OCI-LY1 (cell line): ENCODE results near the gene CREG1.

ENCODE experiments used
- H2AFZ ChIP-seq: fragments of 200-600 bp; sonication (generic), shearing (Covaris generic); 2 replicates; pipeline ENCODE4 v1.6.0; 2014; ENCODE audit warnings: antibody characterized with exemption, mild to moderate bottlenecking, low read length
- H3F3A ChIP-seq: fragments of 200-600 bp; sonication (generic), shearing (Covaris generic); 2 replicates; pipeline ENCODE4 v1.6.0; 2014; ENCODE audit warnings: mild to moderate bottlenecking, antibody characterized with exemption, low read length, moderate library complexity; ENCODE audit not compliant: insufficient read depth
- H3K27ac ChIP-seq: fragments of 200-600 bp; sonication (generic); 2 replicates; pipeline ENCODE4 v1.5.1; 2014; ENCODE audit warnings: low read length, mixed run types, mild to moderate bottlenecking, low read depth; ENCODE audit not compliant: poor library complexity, severe bottlenecking
- H3K27me3 ChIP-seq: fragments of 200-600 bp; sonication (generic); 2 replicates; pipeline ENCODE4 v1.6.0; 2014; ENCODE audit warnings: antibody characterized with exemption, mild to moderate bottlenecking, low read length, moderate library complexity; ENCODE audit not compliant: insufficient read depth
- H3K36me3 ChIP-seq: fragments of 200-600 bp; sonication (generic); 2 replicates; pipeline ENCODE4 v1.6.1; 2014; ENCODE audit warnings: mild to moderate bottlenecking, antibody characterized with exemption, low read length, moderate library complexity, mixed read lengths; ENCODE audit not compliant: insufficient read depth
- H3K4me1 ChIP-seq: fragments of 200-600 bp; sonication (generic); 2 replicates; pipeline ENCODE4 v1.5.1; 2014; ENCODE audit warnings: mild to moderate bottlenecking, low read length, moderate library complexity; ENCODE audit not compliant: insufficient read depth, severe bottlenecking
- H3K4me2 ChIP-seq: fragments of 200-600 bp; sonication (generic), shearing (Covaris generic); 2 replicates; pipeline ENCODE4 v1.6.1; 2014; ENCODE audit warnings: low read length
- H3K4me3 ChIP-seq: fragments of 200-600 bp; sonication (generic); 2 replicates; pipeline ENCODE4 v1.5.1; 2014; ENCODE audit warnings: low read length, low read depth, mild to moderate bottlenecking, mixed read lengths; ENCODE audit not compliant: poor library complexity, severe bottlenecking
- H3K79me2 ChIP-seq: fragments of 200-600 bp; shearing (Covaris generic); 2 replicates; pipeline ENCODE4 v1.6.1; 2016; ENCODE audit warnings: mixed run types, low read length, mixed read lengths; ENCODE audit not compliant: insufficient read depth
- H3K9ac ChIP-seq: fragments of 200-600 bp; sonication (generic), shearing (Covaris generic); 2 replicates; pipeline ENCODE4 v1.6.1; 2014; ENCODE audit warnings: mild to moderate bottlenecking, low read length, mixed read lengths
- H3K9me2 ChIP-seq: fragments of 200-600 bp; sonication (generic), shearing (Covaris generic); 2 replicates; pipeline ENCODE4 v1.6.1; 2014; ENCODE audit warnings: low read depth, mild to moderate bottlenecking, low read length, mixed read lengths
- H3K9me3 ChIP-seq: fragments of 200-600 bp; shearing (Covaris generic); 2 replicates; pipeline ENCODE4 v1.6.1; 2014; ENCODE audit warnings: low read length, mixed read lengths
- H4K20me1 ChIP-seq: fragments of 200-600 bp; sonication (generic), shearing (Covaris generic); 2 replicates; pipeline ENCODE4 v1.6.0; 2016; ENCODE audit warnings: mild to moderate bottlenecking, low read length; ENCODE audit not compliant: insufficient read depth
- CTCF ChIP-seq: fragments of 200-600 bp; sonication (generic), shearing (Covaris generic); IDR thresholded peaks from 2 replicates; pipeline ENCODE4 v1.5.1; 2017; ENCODE audit warnings: mild to moderate bottlenecking, antibody characterized with exemption, low read length, moderate library complexity, mixed read lengths
- EZH2 ChIP-seq: fragments of 200-600 bp; sonication (generic), shearing (Covaris generic); IDR thresholded peaks from 2 replicates; pipeline ENCODE4 v1.8.0; 2017; ENCODE audit warnings: borderline replicate concordance, mixed run types, mild to moderate bottlenecking, antibody characterized with exemption, low read length, moderate library complexity, mixed read lengths

CREG1 gene

DNA sequence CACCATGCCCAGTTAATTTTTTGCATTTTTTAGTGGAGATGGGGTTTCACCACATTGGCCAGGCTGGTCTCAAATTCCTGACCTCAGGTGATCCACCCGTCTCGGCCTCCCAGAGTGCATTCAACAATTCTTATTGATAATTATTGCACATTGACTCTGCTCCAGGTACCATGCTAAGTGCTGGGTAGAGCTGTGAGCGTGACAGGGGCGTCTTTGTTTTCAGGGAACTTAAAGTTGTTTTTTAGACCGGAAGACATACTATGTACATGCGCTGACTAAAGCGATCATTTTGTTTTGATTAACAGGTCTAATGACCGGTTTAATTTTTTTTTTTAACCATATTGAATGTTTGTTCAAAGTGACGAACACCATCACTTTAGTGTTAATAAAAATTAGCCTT, 39.3 kb downstream of the CREG1 start:
- peaks cover 71% of the 10 kb centered on the region for H3K4me1 ChIP-seq
- H3K4me2 ChIP-seq = no peak overlapping the region
- TF ChIP-seq EZH2 (no peak), CTCF (no peak)
- no peaks in the 10 kb centered on the region for H3K9me2 ChIP-seq
- no peaks in the 10 kb centered on the region for H3K79me2 ChIP-seq
- no peak overlapping the region for H3K9ac ChIP-seq
- H3K9me3 ChIP-seq = no peaks in the 10 kb centered on the region
- no peaks in the 10 kb centered on the region for H4K20me1 ChIP-seq
- H3F3A ChIP-seq = no peaks in the 10 kb centered on the region
- no peak overlapping the region for H3K27ac ChIP-seq
- H3K36me3 ChIP-seq = no peaks in the 10 kb centered on the region
- H3K4me3 ChIP-seq = no peak overlapping the region
- H3K27me3 ChIP-seq = no peaks in the 10 kb centered on the region
- no peak overlapping the region for H2AFZ ChIP-seq

- no peak overlapping the region for H3K27ac ChIP-seq
- H3K4me3 ChIP-seq = no peak overlapping the region
- no peaks in the 10 kb centered on the region for H3K9me2 ChIP-seq
- no peaks in the 10 kb centered on the region for H3K79me2 ChIP-seq
- no peak overlapping the region for H2AFZ ChIP-seq
- no peaks in the 10 kb centered on the region for H3K9me3 ChIP-seq
- peaks cover 55% of the 10 kb centered on the region for H3K4me1 ChIP-seq
- TF ChIP-seq EZH2 (no peak), CTCF (no peak)
- H3K36me3 ChIP-seq = no peaks in the 10 kb centered on the region
- no peaks in the 10 kb centered on the region for H4K20me1 ChIP-seq
- no peak overlapping the region for H3K4me2 ChIP-seq
- no peaks in the 10 kb centered on the region for H3F3A ChIP-seq
- H3K27me3 ChIP-seq = no peaks in the 10 kb centered on the region
- H3K9ac ChIP-seq = no peak overlapping the region
These were observed 41.4 kb downstream of the CREG1 start for GRCh38 chr1:167512046-167512654.

- Histone ChIP-seq H3K36me3 (no peaks in the 10 kb centered on the region), H3K4me3 (no peak overlapping the region), H3K79me2 (no peaks in the 10 kb centered on the region), H3K9ac (no peak overlapping the region; the same call in 1 of the 2 replicates), H3K9me3 (no peaks in the 10 kb centered on the region), H3F3A (no peaks in the 10 kb centered on the region), H3K27me3 (no peaks in the 10 kb centered on the region), H3K4me2 (peak overlapping the region; percentile 45; the same call in 1 of the 2 replicates), H3K4me1 (peaks cover 48% of the 10 kb centered on the region), H4K20me1 (no peaks in the 10 kb centered on the region), H2AFZ (no peak overlapping the region), H3K9me2 (no peaks in the 10 kb centered on the region), H3K27ac (peak overlapping the region; percentile 81)
- no peak for TF ChIP-seq EZH2
- TF ChIP-seq CTCF = no peak
These were observed 42.1 kb downstream of the CREG1 start for GRCh38 chr1:167511374-167511986.
